Neural cell (in vitro differentiated cells): ENCODE data around the gene SLC12A7. TPM values are rescaled to one million over a fixed set of nuclear protein-coding genes. Genes with fewer than 3 reads are reported as not detected.

Source experiments
- H2AFZ ChIP-seq: fragments of 200-600, 300-800 bp; sonication (generic), shearing (Covaris generic); 2 replicates; pipeline ENCODE4 v1.6.0; 2014; ENCODE audit warnings: low read depth, mild to moderate bottlenecking, antibody characterized with exemption, low read length, moderate library complexity
- H3F3A ChIP-seq: fragments of 200-600 bp; shearing (Covaris generic); 2 replicates; pipeline ENCODE4 v1.6.1; 2016; ENCODE audit warnings: mild to moderate bottlenecking, moderate library complexity, mixed read lengths, antibody characterized with exemption, low read length; ENCODE audit not compliant: insufficient read depth, poor library complexity, severe bottlenecking
- H3K27ac ChIP-seq: fragments of 200-600, 300-800 bp; sonication (generic), shearing (Covaris generic); 2 replicates; pipeline ENCODE4 v1.5.1; 2014; ENCODE audit warnings: mild to moderate bottlenecking, low read length, moderate library complexity
- H3K27me3 ChIP-seq: fragments of 300-800, 200-600 bp; sonication (generic), shearing (Covaris generic); 2 replicates; pipeline ENCODE4 v1.6.0; 2014; ENCODE audit warnings: mild to moderate bottlenecking, low read depth, low read length, moderate library complexity; ENCODE audit not compliant: insufficient read depth
- H3K36me3 ChIP-seq: fragments of 300-800, 200-600 bp; sonication (generic), shearing (Covaris generic); 2 replicates; pipeline ENCODE4 v1.5.1; 2014; ENCODE audit warnings: mild to moderate bottlenecking, antibody characterized with exemption, low read length, moderate library complexity; ENCODE audit not compliant: insufficient read depth
- H3K4me2 ChIP-seq: fragments of 300-800, 200-600 bp; sonication (generic), shearing (Covaris generic); 2 replicates; pipeline ENCODE4 v1.6.0; 2014; ENCODE audit warnings: mild to moderate bottlenecking, low read length
- H3K4me3 ChIP-seq: fragments of 300-800, 200-600 bp; sonication (generic), shearing (Covaris generic); 2 replicates; pipeline ENCODE4 v1.5.1; 2014; ENCODE audit warnings: mild to moderate bottlenecking, low read length, moderate library complexity
- H3K79me2 ChIP-seq: fragments of 200-600 bp; shearing (Covaris generic); replicated peaks from 2 replicates; pipeline ENCODE4 v1.6.0; 2014; ENCODE audit warnings: mild to moderate bottlenecking, low read length, moderate library complexity; ENCODE audit not compliant: insufficient read depth
- H3K9ac ChIP-seq: fragments of 300-800, 200-600 bp; sonication (generic), shearing (Covaris generic); 2 replicates; pipeline ENCODE4 v1.6.1; 2016; ENCODE audit warnings: mild to moderate bottlenecking, low read length, mixed read lengths
- H3K9me2 ChIP-seq: fragments of 200-600 bp; shearing (Covaris generic); 2 replicates; pipeline ENCODE4 v1.6.1; 2016; ENCODE audit warnings: mild to moderate bottlenecking, low read length, mixed read lengths; ENCODE audit not compliant: insufficient read depth
- H3K9me3 ChIP-seq: fragments of 200-600, 300-800 bp; sonication (generic), shearing (Covaris generic); 2 replicates; pipeline ENCODE4 v1.6.1; 2016; ENCODE audit warnings: mild to moderate bottlenecking, mixed run types, low read length, moderate library complexity, mixed read lengths
- H4K20me1 ChIP-seq: fragments of 200-600 bp; shearing (Covaris generic); 2 replicates; pipeline ENCODE4 v1.6.1; 2016; ENCODE audit warnings: mild to moderate bottlenecking, mixed run types; ENCODE audit not compliant: insufficient read depth
- EP300 ChIP-seq: fragments of 450-650 bp; conservative IDR thresholded peaks from 2 replicates; pipeline ENCODE4 v1.6.1; 2014; ENCODE audit warnings: antibody characterized with exemption, mild to moderate bottlenecking, moderate library complexity; ENCODE audit not compliant: poor library complexity, severe bottlenecking
- EZH2 ChIP-seq: fragments of 200-600, 300-800 bp; shearing (Covaris generic), sonication (generic); IDR thresholded peaks from 2 replicates; pipeline ENCODE4 v1.6.1; 2014; ENCODE audit warnings: antibody characterized with exemption, low read length, borderline replicate concordance, mild to moderate bottlenecking; ENCODE audit not compliant: insufficient read depth, poor library complexity, severe bottlenecking
- MXI1 ChIP-seq: fragments of 450-650 bp; conservative IDR thresholded peaks from 2 replicates; pipeline ENCODE4 v1.6.1; 2014; ENCODE audit warnings: antibody characterized with exemption, mild to moderate bottlenecking; ENCODE audit not compliant: poor library complexity, severe bottlenecking
- POLR2AphosphoS5 ChIP-seq: IDR thresholded peaks from 2 replicates; pipeline ENCODE4 v1.6.1; 2012
- RAD21 ChIP-seq: fragments of 450-650 bp; conservative IDR thresholded peaks from 2 replicates; pipeline ENCODE4 v1.6.1; 2014; ENCODE audit warnings: antibody characterized with exemption, mild to moderate bottlenecking, moderate library complexity
- SMC3 ChIP-seq: fragments of 450-650 bp; conservative IDR thresholded peaks from 2 replicates; pipeline ENCODE4 v1.6.1; 2014; ENCODE audit warnings: antibody characterized with exemption, mild to moderate bottlenecking, moderate library complexity; ENCODE audit not compliant: poor library complexity
- TAF1 ChIP-seq: IDR thresholded peaks from 2 replicates; pipeline ENCODE4 v1.6.1; 2012; ENCODE audit warnings: low read depth
- polyA plus RNA-seq: library from polyadenylated mRNA; depleted of rRNA; stranded (reverse); fragments of >200 nt; gene quantifications from 2 replicates; pipeline ENCODE4 v1.2.3, GENCODE V29; 2014
- TF ChIP-seq, protein P1 (sequence below): IDR thresholded peaks from 2 replicates; pipeline ENCODE4 v1.6.1; 2012; ENCODE audit warnings: borderline replicate concordance
- TF ChIP-seq, protein P2 (sequence below): fragments of 450-650 bp; IDR thresholded peaks from 2 replicates; pipeline ENCODE4 v1.5.1; 2014; ENCODE audit warnings: antibody characterized with exemption, mild to moderate bottlenecking, moderate library complexity; ENCODE audit not compliant: poor library complexity, severe bottlenecking

SLC12A7 gene
- polyA plus RNA-seq, 1 donor from 2014 or later, result 4.5 TPM

DNA sequence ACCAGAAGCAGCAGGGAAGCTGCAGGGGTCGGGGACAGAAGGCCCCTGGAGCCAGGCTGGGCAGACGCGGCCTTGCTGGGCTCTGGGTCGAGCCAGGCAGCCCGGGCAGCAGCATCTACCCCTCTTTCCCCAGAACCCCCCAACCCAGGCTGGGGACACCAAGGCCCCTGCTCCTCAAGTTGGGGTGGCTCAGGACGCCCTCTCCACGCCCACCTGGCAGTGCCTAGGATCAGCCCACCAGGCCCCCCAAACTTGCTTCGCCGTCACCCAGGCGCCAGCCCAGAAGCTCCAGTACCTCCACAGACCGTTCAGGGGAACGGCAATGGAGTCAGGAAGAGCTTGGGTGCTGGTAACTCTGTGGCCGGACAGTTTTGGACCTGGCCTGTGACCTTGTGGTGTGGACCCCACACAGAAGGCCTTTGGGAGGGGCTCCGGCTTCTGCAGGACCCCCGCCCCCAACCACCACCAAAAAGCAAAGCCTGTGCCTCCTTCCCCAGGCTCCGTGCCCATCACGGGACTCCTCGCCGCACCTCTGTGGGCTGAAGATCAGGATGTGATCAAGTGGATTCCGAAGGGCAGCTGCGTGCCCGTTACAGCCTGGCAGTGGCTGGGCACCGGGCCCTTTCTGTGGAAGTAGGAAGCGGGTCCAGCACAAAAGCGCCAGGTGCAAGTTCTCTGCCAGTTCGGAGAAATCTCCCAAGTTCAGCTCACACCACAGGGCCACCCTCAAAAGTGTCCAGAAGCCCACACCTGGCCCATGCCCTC is 2.1 kb downstream of the SLC12A7 start:
- Histone ChIP-seq H3K9me2 (no peaks in the 10 kb centered on the region), H3K27me3 (peaks cover 10% of the 10 kb centered on the region), H3F3A (no peaks in the 10 kb centered on the region), H2AFZ (no peak overlapping the region), H3K4me2 (no peak overlapping the region), H3K9ac (no peak overlapping the region), H3K9me3 (no peaks in the 10 kb centered on the region), H3K4me3 (no peak overlapping the region), H3K36me3 (no peaks in the 10 kb centered on the region), H3K79me2 (peaks cover 9% of the 10 kb centered on the region), H4K20me1 (no peaks in the 10 kb centered on the region), H3K27ac (no peak overlapping the region)
- TF ChIP-seq TAF1 (no peak), MXI1 (no peak), POLR2AphosphoS5 (no peak), EP300 (no peak), SMC3 (no peak), EZH2 (no peak), RAD21 (no peak)
- TF ChIP-seq, protein P1, sequence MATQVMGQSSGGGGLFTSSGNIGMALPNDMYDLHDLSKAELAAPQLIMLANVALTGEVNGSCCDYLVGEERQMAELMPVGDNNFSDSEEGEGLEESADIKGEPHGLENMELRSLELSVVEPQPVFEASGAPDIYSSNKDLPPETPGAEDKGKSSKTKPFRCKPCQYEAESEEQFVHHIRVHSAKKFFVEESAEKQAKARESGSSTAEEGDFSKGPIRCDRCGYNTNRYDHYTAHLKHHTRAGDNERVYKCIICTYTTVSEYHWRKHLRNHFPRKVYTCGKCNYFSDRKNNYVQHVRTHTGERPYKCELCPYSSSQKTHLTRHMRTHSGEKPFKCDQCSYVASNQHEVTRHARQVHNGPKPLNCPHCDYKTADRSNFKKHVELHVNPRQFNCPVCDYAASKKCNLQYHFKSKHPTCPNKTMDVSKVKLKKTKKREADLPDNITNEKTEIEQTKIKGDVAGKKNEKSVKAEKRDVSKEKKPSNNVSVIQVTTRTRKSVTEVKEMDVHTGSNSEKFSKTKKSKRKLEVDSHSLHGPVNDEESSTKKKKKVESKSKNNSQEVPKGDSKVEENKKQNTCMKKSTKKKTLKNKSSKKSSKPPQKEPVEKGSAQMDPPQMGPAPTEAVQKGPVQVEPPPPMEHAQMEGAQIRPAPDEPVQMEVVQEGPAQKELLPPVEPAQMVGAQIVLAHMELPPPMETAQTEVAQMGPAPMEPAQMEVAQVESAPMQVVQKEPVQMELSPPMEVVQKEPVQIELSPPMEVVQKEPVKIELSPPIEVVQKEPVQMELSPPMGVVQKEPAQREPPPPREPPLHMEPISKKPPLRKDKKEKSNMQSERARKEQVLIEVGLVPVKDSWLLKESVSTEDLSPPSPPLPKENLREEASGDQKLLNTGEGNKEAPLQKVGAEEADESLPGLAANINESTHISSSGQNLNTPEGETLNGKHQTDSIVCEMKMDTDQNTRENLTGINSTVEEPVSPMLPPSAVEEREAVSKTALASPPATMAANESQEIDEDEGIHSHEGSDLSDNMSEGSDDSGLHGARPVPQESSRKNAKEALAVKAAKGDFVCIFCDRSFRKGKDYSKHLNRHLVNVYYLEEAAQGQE, result no peak
- TF ChIP-seq, protein P2, sequence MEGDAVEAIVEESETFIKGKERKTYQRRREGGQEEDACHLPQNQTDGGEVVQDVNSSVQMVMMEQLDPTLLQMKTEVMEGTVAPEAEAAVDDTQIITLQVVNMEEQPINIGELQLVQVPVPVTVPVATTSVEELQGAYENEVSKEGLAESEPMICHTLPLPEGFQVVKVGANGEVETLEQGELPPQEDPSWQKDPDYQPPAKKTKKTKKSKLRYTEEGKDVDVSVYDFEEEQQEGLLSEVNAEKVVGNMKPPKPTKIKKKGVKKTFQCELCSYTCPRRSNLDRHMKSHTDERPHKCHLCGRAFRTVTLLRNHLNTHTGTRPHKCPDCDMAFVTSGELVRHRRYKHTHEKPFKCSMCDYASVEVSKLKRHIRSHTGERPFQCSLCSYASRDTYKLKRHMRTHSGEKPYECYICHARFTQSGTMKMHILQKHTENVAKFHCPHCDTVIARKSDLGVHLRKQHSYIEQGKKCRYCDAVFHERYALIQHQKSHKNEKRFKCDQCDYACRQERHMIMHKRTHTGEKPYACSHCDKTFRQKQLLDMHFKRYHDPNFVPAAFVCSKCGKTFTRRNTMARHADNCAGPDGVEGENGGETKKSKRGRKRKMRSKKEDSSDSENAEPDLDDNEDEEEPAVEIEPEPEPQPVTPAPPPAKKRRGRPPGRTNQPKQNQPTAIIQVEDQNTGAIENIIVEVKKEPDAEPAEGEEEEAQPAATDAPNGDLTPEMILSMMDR, result no peak

DNA sequence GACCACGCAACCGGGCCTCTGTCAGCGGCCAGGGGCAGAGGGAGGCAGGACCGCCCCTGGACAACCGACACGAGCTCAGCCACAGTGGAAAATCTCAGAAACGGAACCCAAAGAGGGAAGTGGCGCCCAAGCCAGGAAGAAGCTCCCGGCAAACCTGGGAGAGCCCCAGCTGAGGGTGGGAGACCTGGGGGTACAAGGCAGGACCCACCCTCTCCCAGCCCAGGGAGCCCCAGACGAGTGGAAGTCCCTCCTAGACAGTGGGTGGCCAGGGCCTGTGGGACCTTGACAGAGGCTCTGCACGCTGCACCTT is 3.0 kb downstream of the SLC12A7 start:
- Histone ChIP-seq H3K9ac (no peak overlapping the region), H3K4me2 (no peak overlapping the region), H3K9me3 (no peaks in the 10 kb centered on the region), H3K9me2 (no peaks in the 10 kb centered on the region), H4K20me1 (no peaks in the 10 kb centered on the region), H3K36me3 (no peaks in the 10 kb centered on the region), H2AFZ (no peak overlapping the region), H3K4me3 (no peak overlapping the region), H3F3A (no peaks in the 10 kb centered on the region), H3K79me2 (peaks cover 9% of the 10 kb centered on the region), H3K27me3 (peaks cover 10% of the 10 kb centered on the region), H3K27ac (no peak overlapping the region)
- TF ChIP-seq, protein P1, result no peak
- TF ChIP-seq POLR2AphosphoS5 (no peak), EZH2 (no peak), RAD21 (no peak), EP300 (no peak), SMC3 (no peak), MXI1 (no peak), TAF1 (no peak)
- TF ChIP-seq, protein P2, result no peak
